Measurements from ENCODE around the gene PABPN1L.

The PABPN1L gene

GRCh38 chr16:88871349-88871702 is 4.9 kb upstream of the PABPN1L start:
- no peak for TF ChIP-seq CTCF (IDR thresholded peaks at IDR 0.05; ENCODE audit: low read depth, low read length, missing control alignments)
- no peak for DNase-seq
- Histone ChIP-seq H3K27ac (no peak overlapping the region), H3K36me3 (replicated peaks) (no peaks in the 10 kb centered on the region), H3K4me3 (ENCODE audit: low read depth, low read length) (no peak overlapping the region), H3K27me3 (replicated peaks) (peaks cover 4% of the 10 kb centered on the region)
- in situ Hi-C loops (cut with HindIII; ENCODE audit: low pct_ligation_motif_present, low sequenced_read_pairs): no loop called here

GRCh38 chr16:88870608-88871348 is 4.3 kb upstream of the PABPN1L start:
- peaks cover 4% of the 10 kb centered on the region for H3K27me3 ChIP-seq (replicated peaks)
- H3K27ac ChIP-seq: no peak overlapping the region
- DNase-seq: no peak
- TF ChIP-seq CTCF (IDR thresholded peaks at IDR 0.05; ENCODE audit: low read depth, low read length, missing control alignments): no peak
- H3K4me3 ChIP-seq (ENCODE audit: low read depth, low read length): no peak overlapping the region
- in situ Hi-C loops (cut with HindIII; ENCODE audit: low pct_ligation_motif_present, low sequenced_read_pairs): no loop called here
- H3K36me3 ChIP-seq (replicated peaks): no peaks in the 10 kb centered on the region

DNA sequence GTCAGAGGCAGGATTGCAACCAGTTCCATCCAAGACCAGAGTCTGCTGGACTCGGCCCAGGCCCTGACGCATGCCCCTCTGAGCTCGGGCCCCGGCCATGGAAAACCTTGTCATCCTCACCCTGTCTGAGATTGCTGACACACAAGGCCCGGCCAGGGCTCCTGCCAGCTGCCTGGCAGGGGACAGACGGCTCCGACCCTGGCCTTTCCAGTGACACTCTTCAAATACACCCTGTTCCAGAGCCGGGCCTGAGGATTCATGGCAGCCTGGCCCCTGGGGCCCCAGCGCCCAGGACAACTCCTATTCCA is 3.2 kb upstream of the PABPN1L start:
- Histone ChIP-seq H3K27ac (no peak overlapping the region), H3K27me3 (replicated peaks) (peaks cover 4% of the 10 kb centered on the region), H3K36me3 (replicated peaks) (no peaks in the 10 kb centered on the region), H3K4me3 (ENCODE audit: low read depth, low read length) (no peak overlapping the region)
- DNase-seq: no peak
- no peak for TF ChIP-seq CTCF (IDR thresholded peaks at IDR 0.05; ENCODE audit: low read depth, low read length, missing control alignments)
- in situ Hi-C loops (cut with HindIII; ENCODE audit: low pct_ligation_motif_present, low sequenced_read_pairs): no loop called here

DNA sequence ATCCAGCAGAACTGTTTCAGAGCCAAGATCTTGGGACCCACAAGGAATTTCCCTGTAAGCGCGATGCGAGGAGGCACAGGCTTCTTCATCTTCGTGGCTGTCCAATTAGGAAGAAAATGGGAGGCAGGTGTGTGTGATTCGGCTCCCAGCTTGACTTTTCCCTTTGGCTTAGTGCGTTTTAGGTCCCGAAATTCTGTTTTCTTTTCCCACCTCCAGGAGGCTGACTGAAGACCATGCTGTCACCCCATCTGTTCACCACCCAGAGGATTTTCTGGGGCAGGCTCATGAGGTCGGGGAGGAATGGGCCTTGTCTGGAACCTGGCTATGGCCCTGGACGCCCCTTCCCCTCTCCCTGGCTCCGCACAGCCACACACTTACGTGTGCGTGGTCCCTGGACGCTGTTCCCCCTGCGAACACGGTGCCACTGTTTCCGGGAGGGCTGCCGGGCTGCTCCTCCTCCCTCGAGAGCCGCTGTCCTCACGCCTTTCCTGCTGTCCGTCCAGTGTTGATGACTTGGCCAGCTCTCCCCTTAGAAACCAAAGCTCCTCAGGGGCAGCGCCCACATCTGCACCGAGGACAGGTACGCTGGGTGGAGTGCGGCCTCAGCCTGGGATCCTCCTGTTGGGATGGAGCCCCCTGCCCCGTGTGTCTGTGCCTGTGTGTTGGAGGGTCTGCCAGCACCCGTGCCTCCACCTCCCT is 2.7 kb upstream of the PABPN1L start:
- no peak for TF ChIP-seq CTCF (IDR thresholded peaks at IDR 0.05; ENCODE audit: low read depth, low read length, missing control alignments)
- in situ Hi-C loops (cut with HindIII; ENCODE audit: low pct_ligation_motif_present, low sequenced_read_pairs): no loop called here
- H3K27ac ChIP-seq: no peak overlapping the region

DNA sequence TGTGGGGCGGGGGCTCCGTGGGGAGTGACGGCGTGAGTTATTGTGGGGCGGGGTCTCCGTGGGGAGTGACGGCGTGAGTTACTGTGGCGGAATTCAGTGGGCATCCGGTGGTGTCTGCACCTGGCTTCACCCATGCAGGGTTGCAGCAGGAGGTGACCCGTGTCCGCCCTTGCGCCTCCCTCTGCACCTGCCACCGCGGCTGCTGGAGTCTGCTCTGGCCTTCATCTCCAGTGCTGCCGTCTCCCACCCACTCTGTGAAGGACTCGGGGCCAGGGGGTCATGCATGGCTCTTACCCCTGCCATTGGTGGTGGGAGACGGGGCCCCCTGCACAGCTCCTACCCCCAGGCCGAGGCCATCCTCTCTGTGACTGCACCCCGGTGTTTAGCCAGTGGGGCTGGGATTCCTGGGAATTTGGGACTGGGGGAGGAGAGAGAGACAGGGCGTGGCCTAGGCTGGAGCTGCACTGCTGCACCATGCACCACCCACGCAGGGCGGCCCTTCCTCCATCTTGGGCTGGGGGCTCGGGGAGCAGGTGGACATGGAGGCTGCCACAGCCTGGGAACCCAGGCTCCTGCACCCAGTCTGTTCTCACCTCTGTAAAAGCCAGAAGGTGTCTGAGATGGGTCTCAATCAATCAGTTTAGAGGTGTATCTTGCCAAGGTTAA is 1.3 kb upstream of the PABPN1L start:
- no peak for DNase-seq
- Histone ChIP-seq H3K4me3 (ENCODE audit: low read depth, low read length) (no peak overlapping the region), H3K27ac (no peak overlapping the region), H3K36me3 (replicated peaks) (no peaks in the 10 kb centered on the region), H3K27me3 (replicated peaks) (peaks cover 4% of the 10 kb centered on the region)
- in situ Hi-C loops (cut with HindIII; ENCODE audit: low pct_ligation_motif_present, low sequenced_read_pairs): no loop called here
- no peak for TF ChIP-seq CTCF (IDR thresholded peaks at IDR 0.05; ENCODE audit: low read depth, low read length, missing control alignments)

More for the DNA sequence above, 2.7 kb upstream of the PABPN1L start:
- DNase-seq: no peak
- Histone ChIP-seq H3K27me3 (replicated peaks) (peaks cover 4% of the 10 kb centered on the region), H3K36me3 (replicated peaks) (no peaks in the 10 kb centered on the region), H3K4me3 (ENCODE audit: low read depth, low read length) (no peak overlapping the region)

All from brain microvascular endothelial cell (primary cell).